ENCODE measurements around the gene SPDYE17. TPM values are rescaled to one million over a fixed set of nuclear protein-coding genes. Genes with fewer than 3 reads are reported as not detected.
"Not testable (repeated sequence)": the region's sequence is repeated elsewhere in the genome, so short reads cannot be mapped to it uniquely, and the experiment has no call there.

The SPDYE17 gene, protein sequence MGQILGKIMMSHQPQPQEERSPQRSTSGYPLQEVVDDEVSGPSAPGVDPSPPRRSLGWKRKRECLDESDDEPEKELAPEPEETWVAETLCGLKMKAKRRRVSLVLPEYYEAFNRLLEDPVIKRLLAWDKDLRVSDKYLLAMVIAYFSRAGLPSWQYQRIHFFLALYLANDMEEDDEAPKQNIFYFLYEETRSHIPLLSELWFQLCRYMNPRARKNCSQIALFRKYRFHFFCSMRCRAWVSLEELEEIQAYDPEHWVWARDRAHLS
- total RNA-seq, result not detected in 3 replicates
- long read RNA-seq, result 0 reads

DNA sequence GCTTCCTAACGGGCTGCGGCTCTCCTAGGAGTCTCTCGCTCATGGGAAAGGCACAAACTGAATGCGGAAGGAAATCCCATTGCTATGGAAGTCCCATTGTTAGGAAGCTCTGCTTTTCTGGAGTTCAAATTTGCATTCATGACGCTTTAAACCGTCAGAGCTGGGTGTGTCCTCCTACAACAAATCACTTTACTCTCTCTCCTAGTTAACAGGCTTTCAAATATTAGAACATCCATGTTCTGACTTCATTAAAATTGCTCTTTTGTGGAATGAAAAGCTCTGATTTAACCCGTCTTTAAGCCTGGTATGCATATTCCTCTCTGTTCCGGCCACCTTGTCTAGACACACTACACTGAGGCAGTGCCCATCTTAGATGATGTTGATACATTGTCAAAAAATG, at the start of gene SPDYE17:
Gene SPDYE17 (minus strand): TSS at position 101 of the 400 bp plus-strand sequence. CDS start 1,791 bp downstream, outside the sequence.
- H3K27ac Mint-ChIP-seq (ENCODE audit: unreplicated experiment), result not testable (repeated sequence)

DNA sequence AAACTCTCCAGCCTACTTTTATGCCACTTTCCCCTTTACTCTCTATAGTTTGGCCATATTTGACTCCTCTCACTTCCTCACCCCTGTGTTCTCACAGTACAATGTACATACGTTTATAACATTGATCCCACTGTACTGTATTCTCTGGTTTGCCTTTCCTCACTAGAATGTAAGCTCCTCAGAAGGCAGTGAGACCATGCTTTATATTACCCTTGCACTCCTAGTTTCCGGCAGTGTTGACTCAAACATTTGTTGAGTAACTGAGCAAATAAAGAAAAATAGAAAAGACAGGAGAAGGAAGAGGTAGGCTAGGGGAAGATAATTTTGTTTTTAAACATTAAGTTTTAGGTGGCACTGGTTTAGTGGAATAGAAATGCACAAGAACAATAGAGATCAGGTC, 48.1 kb upstream of the SPDYE17 start:
- not testable (repeated sequence) for H3K4me1 Mint-ChIP-seq (ENCODE audit: low read depth); H3K9me3 Mint-ChIP-seq (ENCODE audit: low read depth); H3K27me3 Mint-ChIP-seq (ENCODE audit: low read depth); H3K27ac Mint-ChIP-seq (ENCODE audit: unreplicated experiment); DNase-seq (ENCODE audit: low spot score); H3K4me3 Mint-ChIP-seq (ENCODE audit: unreplicated experiment); H3K36me3 Mint-ChIP-seq (ENCODE audit: low read depth)

More for the DNA sequence above, at the start of gene SPDYE17:
- H3K36me3 Mint-ChIP-seq (ENCODE audit: low read depth); H3K4me1 Mint-ChIP-seq (ENCODE audit: low read depth); H3K4me3 Mint-ChIP-seq (ENCODE audit: unreplicated experiment); H3K9me3 Mint-ChIP-seq (ENCODE audit: low read depth); DNase-seq (ENCODE audit: low spot score); H3K27me3 Mint-ChIP-seq (ENCODE audit: low read depth): not testable (repeated sequence)

DNA sequence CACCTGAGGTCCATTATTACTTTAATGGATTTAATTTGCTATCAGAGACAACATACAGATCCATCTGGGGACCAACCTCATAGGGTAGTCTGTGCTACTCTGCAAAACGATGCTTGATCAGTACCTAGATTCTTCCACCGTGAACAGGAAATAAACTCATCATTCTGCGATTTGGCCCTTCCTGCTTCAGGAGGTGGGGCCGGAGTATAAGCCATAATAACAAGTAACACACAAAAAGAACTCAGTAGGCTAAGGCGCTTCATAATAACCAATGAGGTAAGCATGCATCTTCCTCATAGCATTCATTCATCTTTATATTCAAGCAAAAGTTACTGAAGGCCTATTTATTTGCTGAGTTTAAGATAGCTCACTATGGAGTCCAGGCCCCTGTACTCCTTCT, 47.5 kb upstream of the SPDYE17 start:
- DNase-seq (ENCODE audit: low spot score); H3K4me1 Mint-ChIP-seq (ENCODE audit: low read depth); H3K36me3 Mint-ChIP-seq (ENCODE audit: low read depth); H3K27ac Mint-ChIP-seq (ENCODE audit: unreplicated experiment); H3K9me3 Mint-ChIP-seq (ENCODE audit: low read depth); H3K27me3 Mint-ChIP-seq (ENCODE audit: low read depth); H3K4me3 Mint-ChIP-seq (ENCODE audit: unreplicated experiment): not testable (repeated sequence)

DNA sequence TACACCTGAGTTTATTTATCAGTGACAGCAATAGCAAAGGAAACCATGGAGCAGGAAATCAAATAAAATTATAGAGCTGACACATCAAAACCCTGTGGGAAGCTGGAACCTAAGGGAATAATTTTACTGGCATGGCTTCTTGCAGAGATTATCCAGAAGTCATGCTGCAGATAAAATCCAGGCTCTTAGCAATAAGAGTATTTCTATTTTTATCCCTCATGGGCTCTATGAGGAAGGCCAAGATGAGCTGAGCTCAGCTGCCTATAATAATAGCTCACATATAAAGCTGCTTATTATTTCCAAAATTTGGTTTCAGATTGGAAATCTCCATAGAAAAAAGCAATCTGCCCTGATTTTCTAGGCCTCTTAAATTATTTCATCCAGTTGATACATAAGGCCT, 47.0 kb upstream of the SPDYE17 start:
- not testable (repeated sequence) for H3K4me1 Mint-ChIP-seq (ENCODE audit: low read depth); H3K36me3 Mint-ChIP-seq (ENCODE audit: low read depth)

DNA sequence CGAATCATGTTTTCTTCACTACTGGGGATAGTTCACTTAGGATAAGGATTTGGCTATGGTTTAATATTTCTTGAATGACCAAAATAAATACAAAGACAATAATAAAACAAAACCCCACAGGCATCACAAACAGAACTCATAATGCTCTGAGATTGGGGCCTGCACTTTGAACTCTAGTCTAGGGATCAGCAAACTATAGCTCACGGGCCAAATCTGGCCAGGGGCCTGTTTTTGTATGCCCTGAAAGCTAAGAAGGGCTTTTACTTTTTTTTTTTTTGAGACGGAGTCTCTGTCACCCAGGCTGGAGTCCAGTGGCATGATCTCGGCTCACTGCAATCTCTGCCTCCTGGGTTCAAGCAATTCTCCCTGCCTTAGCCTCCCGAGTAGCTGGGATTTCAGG, 44.9 kb upstream of the SPDYE17 start:
- H3K4me3 Mint-ChIP-seq (ENCODE audit: unreplicated experiment); DNase-seq (ENCODE audit: low spot score); H3K36me3 Mint-ChIP-seq (ENCODE audit: low read depth); H3K9me3 Mint-ChIP-seq (ENCODE audit: low read depth); H3K27me3 Mint-ChIP-seq (ENCODE audit: low read depth); H3K4me1 Mint-ChIP-seq (ENCODE audit: low read depth); H3K27ac Mint-ChIP-seq (ENCODE audit: unreplicated experiment): not testable (repeated sequence)

More for the DNA sequence above, 47.0 kb upstream of the SPDYE17 start:
- not testable (repeated sequence) for H3K27me3 Mint-ChIP-seq (ENCODE audit: low read depth); DNase-seq (ENCODE audit: low spot score); H3K4me3 Mint-ChIP-seq (ENCODE audit: unreplicated experiment); H3K9me3 Mint-ChIP-seq (ENCODE audit: low read depth); H3K27ac Mint-ChIP-seq (ENCODE audit: unreplicated experiment)

DNA sequence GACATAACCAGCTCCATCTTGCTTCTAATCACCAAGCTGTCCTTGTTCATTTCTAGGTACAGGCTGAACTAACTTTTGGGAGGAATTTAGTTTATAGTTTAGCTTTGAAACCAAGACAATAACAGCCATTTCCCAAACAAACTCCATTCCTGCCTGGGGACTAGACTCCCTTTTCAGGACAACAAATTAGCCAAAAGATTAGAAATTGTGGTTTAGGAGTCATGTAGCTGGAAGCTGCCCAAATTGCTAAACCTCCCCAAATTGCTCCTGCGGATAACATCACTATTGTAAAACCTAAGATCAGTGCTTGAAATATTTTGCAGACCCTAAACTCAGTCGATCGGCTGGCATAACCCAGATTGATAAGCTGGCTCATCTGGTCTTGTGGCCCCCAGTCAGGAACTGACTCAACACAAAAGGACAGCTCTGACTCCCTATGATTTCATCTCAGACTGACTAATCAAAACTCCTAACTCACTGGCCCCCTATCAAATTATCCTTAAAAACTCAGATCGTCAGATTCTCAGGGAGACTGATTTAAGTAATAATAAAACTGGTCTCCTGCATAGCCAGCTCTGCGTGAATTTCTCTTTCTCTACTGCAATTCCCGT, 42.7 kb upstream of the SPDYE17 start:
- H3K4me3 Mint-ChIP-seq (ENCODE audit: unreplicated experiment); H3K4me1 Mint-ChIP-seq (ENCODE audit: low read depth); H3K27ac Mint-ChIP-seq (ENCODE audit: unreplicated experiment); H3K36me3 Mint-ChIP-seq (ENCODE audit: low read depth); DNase-seq (ENCODE audit: low spot score); H3K27me3 Mint-ChIP-seq (ENCODE audit: low read depth): not testable (repeated sequence)
- peaks cover 19% of the 10 kb centered on the region for H3K9me3 Mint-ChIP-seq (ENCODE audit: low read depth)

DNA sequence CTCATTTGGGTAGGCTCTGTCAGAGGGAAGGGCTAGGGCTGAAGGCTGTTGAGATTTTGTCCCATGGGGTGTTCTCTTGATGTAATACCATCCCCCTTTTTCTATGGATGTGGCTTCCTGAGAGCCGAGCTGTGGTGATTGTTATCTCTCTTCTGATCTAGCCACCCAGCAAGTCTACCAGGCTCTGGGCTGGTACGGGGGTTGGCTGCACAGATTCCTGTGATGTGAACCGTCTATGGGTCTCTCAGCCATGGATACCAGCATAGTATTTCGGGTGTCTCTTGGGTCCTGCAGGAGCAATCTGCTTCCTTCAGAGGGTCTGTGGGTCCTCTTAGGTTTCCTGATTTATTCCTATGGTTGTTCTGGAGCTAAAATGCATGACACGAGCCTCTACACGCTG, 38.9 kb upstream of the SPDYE17 start:
- not testable (repeated sequence) for DNase-seq (ENCODE audit: low spot score); H3K27me3 Mint-ChIP-seq (ENCODE audit: low read depth); H3K27ac Mint-ChIP-seq (ENCODE audit: unreplicated experiment); H3K4me1 Mint-ChIP-seq (ENCODE audit: low read depth); H3K4me3 Mint-ChIP-seq (ENCODE audit: unreplicated experiment)
- peaks cover 36% of the 10 kb centered on the region for H3K9me3 Mint-ChIP-seq (ENCODE audit: low read depth)
- H3K36me3 Mint-ChIP-seq (ENCODE audit: low read depth), result peaks cover 14% of the 10 kb centered on the region

DNA sequence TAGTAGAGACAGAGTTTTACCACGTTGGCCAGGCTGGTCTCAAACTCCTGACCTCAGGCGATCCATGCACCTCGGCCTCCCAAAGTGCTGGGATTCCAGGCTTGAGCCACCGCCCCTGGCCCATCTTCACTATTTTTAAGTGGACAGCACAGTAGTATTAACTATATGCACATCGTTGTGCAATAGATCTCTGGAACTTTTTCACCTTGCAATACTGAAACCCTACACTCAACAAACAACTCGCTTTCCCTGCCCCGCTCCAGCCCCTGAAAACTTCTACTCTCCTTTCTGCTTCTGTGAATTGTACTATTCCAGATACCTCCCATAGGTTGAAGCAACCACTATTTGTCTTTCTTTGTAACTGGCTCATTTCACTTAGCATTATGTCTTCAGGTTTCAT, 33.7 kb upstream of the SPDYE17 start:
- H3K36me3 Mint-ChIP-seq (ENCODE audit: low read depth); DNase-seq (ENCODE audit: low spot score); H3K4me1 Mint-ChIP-seq (ENCODE audit: low read depth); H3K27ac Mint-ChIP-seq (ENCODE audit: unreplicated experiment); H3K4me3 Mint-ChIP-seq (ENCODE audit: unreplicated experiment); H3K27me3 Mint-ChIP-seq (ENCODE audit: low read depth): not testable (repeated sequence)
- peaks cover 26% of the 10 kb centered on the region for H3K9me3 Mint-ChIP-seq (ENCODE audit: low read depth)

DNA sequence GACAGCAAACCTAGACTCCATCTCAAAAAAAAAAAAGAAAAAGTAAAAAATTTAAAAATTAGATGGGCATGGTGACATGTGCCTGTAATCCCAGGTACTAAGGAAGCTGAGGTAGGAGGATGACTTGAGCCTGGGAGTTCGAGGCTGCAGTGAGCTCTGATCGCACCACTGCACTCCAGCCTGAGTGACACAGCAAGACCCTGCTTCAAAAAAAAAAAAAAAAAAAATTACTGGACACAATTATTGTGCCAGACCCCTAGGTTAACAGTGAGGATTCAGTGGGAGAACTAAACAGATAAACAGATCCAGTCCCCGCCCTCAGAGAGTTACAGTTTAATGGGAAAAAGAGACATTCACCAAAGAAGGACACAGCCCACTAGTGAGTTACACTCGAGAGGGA, 31.6 kb upstream of the SPDYE17 start:
- peaks cover 14% of the 10 kb centered on the region for H3K9me3 Mint-ChIP-seq (ENCODE audit: low read depth)
- not testable (repeated sequence) for H3K4me3 Mint-ChIP-seq (ENCODE audit: unreplicated experiment); H3K36me3 Mint-ChIP-seq (ENCODE audit: low read depth)

DNA sequence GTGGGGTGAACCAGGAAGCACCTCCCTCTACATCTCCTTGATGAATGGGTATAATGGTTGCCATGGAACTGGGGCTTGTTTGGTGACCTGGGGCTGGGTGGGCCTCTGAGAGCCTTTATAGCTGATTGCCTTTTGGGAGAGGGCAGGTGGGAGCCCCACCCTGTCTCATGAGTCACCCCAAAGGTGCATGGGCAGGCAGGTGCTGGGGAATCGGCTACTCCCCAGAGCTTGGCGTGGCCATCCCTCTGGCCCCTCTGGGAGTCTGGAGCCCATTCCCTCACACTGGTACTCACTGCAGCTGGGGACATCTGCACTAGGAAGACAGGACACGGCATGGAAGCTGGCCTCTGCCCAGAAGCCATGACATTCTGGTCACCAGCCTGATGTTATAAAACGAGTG, 30.4 kb upstream of the SPDYE17 start, which contains the start of gene SPDYE18:
Gene SPDYE18 (minus strand): TSS at position 2 of the 400 bp plus-strand sequence. CDS start 2,046 bp downstream, outside the sequence.
- DNase-seq (ENCODE audit: low spot score); H3K27me3 Mint-ChIP-seq (ENCODE audit: low read depth); H3K27ac Mint-ChIP-seq (ENCODE audit: unreplicated experiment); H3K9me3 Mint-ChIP-seq (ENCODE audit: low read depth); H3K4me3 Mint-ChIP-seq (ENCODE audit: unreplicated experiment); H3K4me1 Mint-ChIP-seq (ENCODE audit: low read depth); H3K36me3 Mint-ChIP-seq (ENCODE audit: low read depth): not testable (repeated sequence)

More for the DNA sequence above, 31.6 kb upstream of the SPDYE17 start:
- DNase-seq (ENCODE audit: low spot score); H3K27ac Mint-ChIP-seq (ENCODE audit: unreplicated experiment); H3K27me3 Mint-ChIP-seq (ENCODE audit: low read depth); H3K4me1 Mint-ChIP-seq (ENCODE audit: low read depth): not testable (repeated sequence)

DNA sequence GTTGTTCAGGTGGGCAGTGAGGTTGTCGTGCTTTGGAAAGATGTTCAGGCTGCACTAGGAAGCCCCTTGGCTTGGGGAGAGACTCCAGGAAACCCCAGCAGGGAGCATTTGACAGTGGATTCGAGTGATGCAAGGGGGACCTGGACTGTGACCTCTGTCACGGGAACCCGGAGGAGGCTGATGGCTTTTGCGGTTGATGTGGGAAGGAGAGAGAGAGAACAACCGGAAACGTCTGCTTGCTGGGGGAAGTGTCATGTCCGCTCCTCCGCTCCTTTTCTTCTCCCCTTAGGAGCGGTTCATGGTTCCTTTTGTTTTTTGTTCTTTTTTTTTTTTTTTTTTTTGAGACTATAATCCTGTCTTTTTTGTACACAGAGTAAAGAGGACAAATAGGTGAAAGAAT, 5.8 kb downstream of the SPDYE17 start:
- not testable (repeated sequence) for DNase-seq (ENCODE audit: low spot score); H3K27me3 Mint-ChIP-seq (ENCODE audit: low read depth); H3K4me1 Mint-ChIP-seq (ENCODE audit: low read depth); H3K4me3 Mint-ChIP-seq (ENCODE audit: unreplicated experiment); H3K36me3 Mint-ChIP-seq (ENCODE audit: low read depth); H3K9me3 Mint-ChIP-seq (ENCODE audit: low read depth); H3K27ac Mint-ChIP-seq (ENCODE audit: unreplicated experiment)

DNA sequence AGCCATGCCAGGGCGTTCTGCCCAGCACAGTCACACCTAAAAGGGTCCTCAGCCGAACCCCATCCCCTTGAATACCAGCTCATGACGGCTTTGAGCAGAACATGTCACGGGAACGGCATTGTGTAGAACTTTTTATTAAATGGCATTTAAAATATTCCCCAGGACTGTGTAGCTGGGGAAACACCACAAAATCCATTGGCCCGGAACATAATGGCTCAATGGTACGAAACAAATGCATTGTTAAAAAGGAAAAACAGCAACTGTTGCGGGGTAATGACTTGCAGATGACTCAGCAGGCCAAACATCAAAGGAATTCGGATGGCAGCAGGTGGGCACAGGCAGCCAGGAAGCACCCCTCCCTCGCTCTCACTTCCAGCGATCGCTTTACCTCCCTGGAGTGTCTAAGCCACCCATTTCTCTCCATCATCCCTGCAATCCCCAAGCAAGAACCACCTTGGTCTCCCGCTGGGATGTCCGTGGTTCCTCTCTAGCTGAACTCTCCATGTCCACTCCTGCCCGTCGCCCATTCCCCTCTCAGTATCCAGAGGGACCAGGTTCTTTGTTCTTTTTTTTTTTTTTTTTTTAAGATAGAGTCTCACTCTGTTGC, 22.0 kb downstream of the SPDYE17 start:
- DNase-seq (ENCODE audit: low spot score); H3K27ac Mint-ChIP-seq (ENCODE audit: unreplicated experiment); H3K4me3 Mint-ChIP-seq (ENCODE audit: unreplicated experiment); H3K9me3 Mint-ChIP-seq (ENCODE audit: low read depth); H3K27me3 Mint-ChIP-seq (ENCODE audit: low read depth); H3K4me1 Mint-ChIP-seq (ENCODE audit: low read depth); H3K36me3 Mint-ChIP-seq (ENCODE audit: low read depth): not testable (repeated sequence)

DNA sequence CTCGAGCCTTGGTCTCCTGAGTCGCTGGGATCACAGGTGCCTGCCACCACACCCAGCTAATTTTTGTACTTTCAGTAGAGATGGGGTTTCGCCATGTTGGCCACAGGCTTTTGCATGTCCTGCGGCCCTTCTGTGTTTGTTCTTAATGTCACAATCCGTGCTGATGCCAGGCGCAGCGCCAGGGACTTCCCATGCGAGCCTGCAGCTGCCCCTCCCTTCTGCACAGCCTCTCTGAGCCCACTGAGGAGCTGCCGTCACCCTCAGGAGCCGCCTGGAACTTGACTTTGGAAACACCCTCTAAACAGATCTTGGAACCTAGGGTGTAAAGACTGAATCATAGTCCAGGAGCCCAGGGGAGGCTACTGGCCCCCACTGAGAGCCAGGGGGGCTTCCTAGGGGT, 24.2 kb downstream of the SPDYE17 start:
- not testable (repeated sequence) for H3K27me3 Mint-ChIP-seq (ENCODE audit: low read depth); H3K4me3 Mint-ChIP-seq (ENCODE audit: unreplicated experiment); H3K9me3 Mint-ChIP-seq (ENCODE audit: low read depth); H3K27ac Mint-ChIP-seq (ENCODE audit: unreplicated experiment); H3K36me3 Mint-ChIP-seq (ENCODE audit: low read depth); DNase-seq (ENCODE audit: low spot score); H3K4me1 Mint-ChIP-seq (ENCODE audit: low read depth)

Measured in chondrocyte (in vitro differentiated cells).